ENCODE data around the gene HTT.

DNA sequence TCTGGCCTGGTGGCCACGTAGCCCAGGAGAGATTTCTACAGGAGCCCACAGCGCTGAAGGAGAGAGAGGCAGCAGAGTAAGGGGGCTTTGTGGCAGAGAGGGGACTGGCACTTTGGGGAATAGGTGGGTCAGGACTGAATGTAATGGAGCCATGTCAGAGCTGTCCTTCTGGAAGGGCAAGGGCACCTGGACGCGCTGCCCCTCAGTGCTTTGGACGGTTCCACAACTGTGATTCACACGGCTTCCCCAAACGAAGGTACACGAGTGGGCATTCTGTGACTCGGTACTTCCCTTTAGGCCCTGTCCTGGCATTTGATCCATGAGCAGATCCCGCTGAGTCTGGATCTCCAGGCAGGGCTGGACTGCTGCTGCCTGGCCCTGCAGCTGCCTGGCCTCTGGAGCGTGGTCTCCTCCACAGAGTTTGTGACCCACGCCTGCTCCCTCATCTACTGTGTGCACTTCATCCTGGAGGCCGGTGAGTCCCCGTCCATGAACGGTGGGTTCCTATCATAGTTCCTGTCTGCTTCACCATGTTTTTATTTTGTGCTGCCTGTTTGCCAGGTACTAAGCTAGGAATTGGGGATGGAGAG is 139.3 kb downstream of the HTT start:
- TF ChIP-seq, protein P1, sequence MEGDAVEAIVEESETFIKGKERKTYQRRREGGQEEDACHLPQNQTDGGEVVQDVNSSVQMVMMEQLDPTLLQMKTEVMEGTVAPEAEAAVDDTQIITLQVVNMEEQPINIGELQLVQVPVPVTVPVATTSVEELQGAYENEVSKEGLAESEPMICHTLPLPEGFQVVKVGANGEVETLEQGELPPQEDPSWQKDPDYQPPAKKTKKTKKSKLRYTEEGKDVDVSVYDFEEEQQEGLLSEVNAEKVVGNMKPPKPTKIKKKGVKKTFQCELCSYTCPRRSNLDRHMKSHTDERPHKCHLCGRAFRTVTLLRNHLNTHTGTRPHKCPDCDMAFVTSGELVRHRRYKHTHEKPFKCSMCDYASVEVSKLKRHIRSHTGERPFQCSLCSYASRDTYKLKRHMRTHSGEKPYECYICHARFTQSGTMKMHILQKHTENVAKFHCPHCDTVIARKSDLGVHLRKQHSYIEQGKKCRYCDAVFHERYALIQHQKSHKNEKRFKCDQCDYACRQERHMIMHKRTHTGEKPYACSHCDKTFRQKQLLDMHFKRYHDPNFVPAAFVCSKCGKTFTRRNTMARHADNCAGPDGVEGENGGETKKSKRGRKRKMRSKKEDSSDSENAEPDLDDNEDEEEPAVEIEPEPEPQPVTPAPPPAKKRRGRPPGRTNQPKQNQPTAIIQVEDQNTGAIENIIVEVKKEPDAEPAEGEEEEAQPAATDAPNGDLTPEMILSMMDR (CRISPR knock-in tag; IDR thresholded peaks at IDR 0.05): no peak
- TF ChIP-seq RFX1 (IDR thresholded peaks at IDR 0.05) (no peak), POLR2A (IDR thresholded peaks at IDR 0.05; ENCODE audit: insufficient read depth in 1 of 2, low read depth in 2 of 2, low read length in 2 of 2) (no peak), TAF1 (CRISPR knock-in tag; IDR thresholded peaks at IDR 0.05) (no peak), FOXM1 (CRISPR knock-in tag; IDR thresholded peaks at IDR 0.05) (no peak), EZH2 (conservative IDR thresholded peaks at IDR 0.05; ENCODE audit: low read depth, low read length) (no peak), JUND (CRISPR knock-in tag; IDR thresholded peaks at IDR 0.05) (no peak), RFX5 (IDR thresholded peaks at IDR 0.05; ENCODE audit: low read depth, low read length) (no peak), ZNF678 (CRISPR knock-in tag; IDR thresholded peaks at IDR 0.05) (no peak), ZNF263 (CRISPR knock-in tag; IDR thresholded peaks at IDR 0.05) (no peak), CAMTA2 (CRISPR knock-in tag; IDR thresholded peaks at IDR 0.05; ENCODE audit: borderline replicate concordance) (no peak), RNF2 (conservative IDR thresholded peaks at IDR 0.05; ENCODE audit: low read depth) (no peak)
- TF ChIP-seq, protein P2, sequence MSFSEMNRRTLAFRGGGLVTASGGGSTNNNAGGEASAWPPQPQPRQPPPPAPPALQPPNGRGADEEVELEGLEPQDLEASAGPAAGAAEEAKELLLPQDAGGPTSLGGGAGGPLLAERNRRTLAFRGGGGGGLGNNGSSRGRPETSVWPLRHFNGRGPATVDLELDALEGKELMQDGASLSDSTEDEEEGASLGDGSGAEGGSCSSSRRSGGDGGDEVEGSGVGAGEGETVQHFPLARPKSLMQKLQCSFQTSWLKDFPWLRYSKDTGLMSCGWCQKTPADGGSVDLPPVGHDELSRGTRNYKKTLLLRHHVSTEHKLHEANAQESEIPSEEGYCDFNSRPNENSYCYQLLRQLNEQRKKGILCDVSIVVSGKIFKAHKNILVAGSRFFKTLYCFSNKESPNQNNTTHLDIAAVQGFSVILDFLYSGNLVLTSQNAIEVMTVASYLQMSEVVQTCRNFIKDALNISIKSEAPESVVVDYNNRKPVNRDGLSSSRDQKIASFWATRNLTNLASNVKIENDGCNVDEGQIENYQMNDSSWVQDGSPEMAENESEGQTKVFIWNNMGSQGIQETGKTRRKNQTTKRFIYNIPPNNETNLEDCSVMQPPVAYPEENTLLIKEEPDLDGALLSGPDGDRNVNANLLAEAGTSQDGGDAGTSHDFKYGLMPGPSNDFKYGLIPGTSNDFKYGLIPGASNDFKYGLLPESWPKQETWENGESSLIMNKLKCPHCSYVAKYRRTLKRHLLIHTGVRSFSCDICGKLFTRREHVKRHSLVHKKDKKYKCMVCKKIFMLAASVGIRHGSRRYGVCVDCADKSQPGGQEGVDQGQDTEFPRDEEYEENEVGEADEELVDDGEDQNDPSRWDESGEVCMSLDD (CRISPR knock-in tag; IDR thresholded peaks at IDR 0.05; ENCODE audit: borderline replicate concordance): no peak

All from HepG2 (cell line).